Bone marrow (tissue), 2 donors: ENCODE results near the gene FAM210B.
"Not testable (repeated sequence)": the region's sequence is repeated elsewhere in the genome, so short reads cannot be mapped to it uniquely, and the experiment has no call there.

Experiments
- DNase-seq, 2 donors: peaks; one replicate each; lab custom pipeline; 2025; lab: John Stamatoyannopoulos, UW

The FAM210B gene

GRCh38 chr20:56392881-56393482, 34.2 kb downstream of the FAM210B start:
- no peak for DNase-seq

GRCh38 chr20:56393653-56394052, 34.9 kb downstream of the FAM210B start:
- DNase-seq, result no peak

GRCh38 chr20:56395166-56395565, 36.4 kb downstream of the FAM210B start:
- DNase-seq, result no peak

- DNase-seq, result peak in 1 of 2 donors; percentile 52
Measured at GRCh38 chr20:56400001-56400640, 41.3 kb downstream of the FAM210B start.

GRCh38 chr20:56403465-56403864, 44.7 kb downstream of the FAM210B start:
- no peak for DNase-seq

DNA sequence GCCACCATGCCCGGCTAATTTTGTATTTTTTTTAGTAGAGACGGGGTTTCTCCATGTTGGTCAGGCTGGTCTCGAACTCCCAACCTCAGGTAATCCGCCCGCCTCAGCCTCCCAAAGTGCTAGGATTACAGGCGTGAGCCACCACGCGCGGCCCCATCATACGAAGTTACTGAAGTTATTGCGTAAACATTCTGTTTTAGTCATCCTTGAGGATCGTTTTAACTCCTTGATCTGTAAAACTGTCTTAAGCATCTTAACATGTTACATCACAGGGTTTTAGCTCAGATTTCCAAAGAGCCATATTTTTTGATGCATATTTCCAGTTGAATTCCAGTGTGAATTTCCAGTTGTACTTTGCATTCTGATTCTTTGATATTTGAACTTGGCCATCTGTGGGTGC, 46.6 kb downstream of the FAM210B start:
- not testable (repeated sequence) for DNase-seq

GRCh38 chr20:56406910-56407309, 48.1 kb downstream of the FAM210B start:
- no peak for DNase-seq

GRCh38 chr20:56409521-56409920, 50.7 kb downstream of the FAM210B start:
- DNase-seq, result peak in 1 of 2 donors; percentile 41

GRCh38 chr20:56409956-56410355, 51.2 kb downstream of the FAM210B start:
- DNase-seq, result no peak

GRCh38 chr20:56411287-56411686, 52.5 kb downstream of the FAM210B start:
- DNase-seq, result not testable (repeated sequence)

DNA sequence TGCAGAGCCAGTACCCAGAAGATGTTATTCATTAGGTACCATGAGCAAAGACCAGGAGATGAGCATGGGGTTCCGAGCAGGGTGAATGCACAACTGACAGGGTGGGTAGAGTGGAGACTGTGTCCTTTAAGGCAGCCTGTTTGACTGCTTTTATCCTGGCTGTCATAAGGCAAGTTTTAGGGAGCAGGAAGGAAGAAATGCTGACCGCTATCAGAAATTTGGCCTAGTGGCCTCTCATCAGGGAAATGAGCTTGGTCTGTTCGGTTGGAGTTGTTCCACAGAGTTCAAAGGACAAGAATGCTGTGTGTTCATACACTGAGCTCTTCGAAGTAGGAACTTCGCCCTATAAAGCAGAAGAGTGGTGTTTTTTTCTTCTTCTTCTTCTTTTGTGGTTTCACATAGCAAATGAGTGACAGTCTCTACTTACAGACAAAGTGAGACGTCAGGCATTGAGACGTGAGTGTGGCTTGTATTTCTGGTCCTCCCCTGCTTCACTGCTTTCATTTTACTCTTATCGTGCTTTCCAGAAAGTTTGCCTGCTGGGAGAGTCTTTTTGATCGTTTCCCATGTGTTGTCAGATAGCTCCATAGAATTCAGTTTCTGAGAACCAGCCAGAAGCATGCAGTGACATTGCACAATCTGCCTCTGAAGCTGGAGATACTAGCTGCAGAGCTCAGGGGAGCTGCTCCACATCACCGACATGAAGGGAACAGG, 53.1 kb downstream of the FAM210B start, which contains the start of gene CASS4:
CASS4 (plus strand) TSS at position 502 of the 714 bp plus-strand sequence; CDS start at position 701, 199 bp downstream.
- peak in 1 of 2 donors; percentile 82 for DNase-seq

DNA sequence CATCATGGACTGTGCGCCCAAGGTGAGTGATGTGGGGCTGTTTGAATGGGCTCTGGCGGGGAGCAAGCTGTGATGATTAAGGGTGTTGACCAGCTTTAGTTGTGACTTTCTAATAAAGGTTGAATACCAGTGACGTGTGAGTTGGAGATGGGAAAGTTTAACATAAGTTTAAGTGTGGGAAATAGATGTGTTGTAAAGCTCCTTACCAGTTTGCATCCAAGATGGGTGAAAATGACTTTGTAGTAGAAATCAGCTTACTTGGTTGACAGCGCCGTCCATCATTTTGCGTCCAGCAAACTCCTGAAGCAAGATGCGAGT, 53.7 kb downstream of the FAM210B start:
- DNase-seq, result no peak

GRCh38 chr20:56412949-56413348, 54.2 kb downstream of the FAM210B start:
- no peak for DNase-seq

- no peak for DNase-seq
Measured at GRCh38 chr20:56414842-56415765, 56.3 kb downstream of the FAM210B start.

DNA sequence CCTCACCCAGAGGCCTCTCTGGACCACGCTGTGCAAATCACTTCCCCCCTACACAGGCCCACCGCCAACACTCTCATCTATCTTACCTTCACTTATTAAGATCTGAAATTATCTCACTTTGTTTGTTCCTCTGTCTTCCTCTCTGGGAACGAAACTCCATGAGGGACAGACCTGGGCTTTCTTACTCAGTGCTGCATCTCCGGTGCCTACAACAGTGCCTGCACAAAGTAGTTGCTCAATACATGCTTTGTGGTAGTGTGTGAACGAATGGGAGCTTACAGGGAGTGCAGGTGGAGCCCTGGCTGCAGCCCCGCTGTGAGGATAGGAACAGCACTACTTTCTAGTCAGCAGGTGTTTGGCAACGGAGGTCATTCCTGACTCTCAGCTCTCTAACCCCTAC, 58.6 kb downstream of the FAM210B start:
- DNase-seq, result no peak

DNA sequence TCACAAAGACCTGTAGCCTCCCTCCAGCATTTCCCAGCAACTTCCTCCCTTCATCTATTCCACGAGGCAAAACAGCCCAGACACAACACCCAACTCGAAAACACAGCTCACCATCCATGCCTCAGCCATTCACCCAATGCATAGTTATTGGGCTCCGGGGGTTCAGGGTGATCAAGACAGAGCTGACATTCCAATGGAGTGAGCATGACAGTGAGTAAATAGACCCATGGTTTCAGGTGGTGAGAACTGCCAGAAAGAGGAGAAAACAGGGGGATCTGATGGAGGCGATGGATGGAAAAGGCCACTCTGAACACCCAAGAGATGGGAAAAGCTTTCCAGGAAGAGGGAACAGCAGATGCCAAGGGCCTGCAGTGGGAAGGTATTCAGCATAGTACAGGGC, 59.1 kb downstream of the FAM210B start:
- DNase-seq, result no peak
